GM12891 (cell line): Measurements from ENCODE around the gene MYO15A.
A peak's percentile ranks its signal among the peaks of the same experiment; 100 is the strongest.

Experiments used
- DNase-seq: peaks from one replicate; pipeline ENCODE4 v3.0.0; 2011; ENCODE audit warnings: low spot score; ENCODE audit not compliant: insufficient read length
- FAIRE-seq: peaks from 2 replicates; lab custom pipeline; 2011; peaks lifted over from hg19 to GRCh38; lab: Jason Lieb, UNC
- PAX5 ChIP-seq: IDR thresholded peaks from 2 replicates; pipeline ENCODE4 v1.6.1; 2011; ENCODE audit warnings: low read length, moderate library complexity, mild to moderate bottlenecking; ENCODE audit not compliant: insufficient read depth, severe bottlenecking
- POLR2A ChIP-seq: IDR thresholded peaks from 2 replicates; pipeline ENCODE4 v1.6.1; 2011; ENCODE audit warnings: low read depth, low read length, control low read depth
- POLR2AphosphoS5 ChIP-seq: IDR thresholded peaks from 2 replicates; pipeline ENCODE4 v1.6.1; 2011; ENCODE audit warnings: low read depth, low read length, control low read depth
- POU2F2 ChIP-seq: IDR thresholded peaks from 2 replicates; pipeline ENCODE4 v1.6.1; 2011; ENCODE audit warnings: low read depth, mild to moderate bottlenecking, control low read depth, low read length, moderate library complexity
- SPI1 ChIP-seq: IDR thresholded peaks from 2 replicates; pipeline ENCODE4 v1.6.1; 2011; ENCODE audit warnings: low read depth, low read length, control low read depth
- TAF1 ChIP-seq: IDR thresholded peaks from 2 replicates; pipeline ENCODE4 v1.6.1; 2011; ENCODE audit warnings: low read depth, low read length, control low read depth

The MYO15A gene

GRCh38 chr17:18182110-18182977 is 73.8 kb downstream of the MYO15A start:
- peak; percentile 56 for FAIRE-seq
- no peak for TF ChIP-seq PAX5
- no peak for TF ChIP-seq TAF1
- TF ChIP-seq POU2F2, result no peak
- no peak for TF ChIP-seq POLR2A
- TF ChIP-seq SPI1, result no peak
- no peak for TF ChIP-seq POLR2AphosphoS5
- DNase-seq, result no peak

GRCh38 chr17:18182978-18183333 is 74.4 kb downstream of the MYO15A start:
- DNase-seq (peak; percentile 77), FAIRE-seq (no peak)
- TF ChIP-seq POLR2AphosphoS5 (peak; percentile 57; the same call in 1 of the 2 replicates), POLR2A (peak; percentile 74), POU2F2 (no peak)

GRCh38 chr17:18183334-18184142 is 75.0 kb downstream of the MYO15A start, which contains the start of gene ALKBH5:
Gene ALKBH5, plus strand, starts transcription at chr17:18183828. Its CDS starts 416 bp downstream, at chr17:18184244.
- DNase-seq, result peak; percentile 98
- peak; percentile 99 for FAIRE-seq
- no peak for TF ChIP-seq TAF1
- no peak for TF ChIP-seq POLR2A
- TF ChIP-seq SPI1, result peak; percentile 45; the same call in 1 of the 2 replicates
- peak; percentile 22; the same call in 1 of the 2 replicates for TF ChIP-seq POLR2AphosphoS5
- no peak for TF ChIP-seq PAX5
- TF ChIP-seq POU2F2, result peak; percentile 89

- DNase-seq (peak; percentile 37), FAIRE-seq (peak; percentile 54)
- TF ChIP-seq PAX5, result no peak
- no peak for TF ChIP-seq POLR2A
- TF ChIP-seq POU2F2, result 0 out of 2 replicates have a peak, but pooled peaks have one; percentile 6
Measured at GRCh38 chr17:18184143-18185031, 75.8 kb downstream of the MYO15A start.

- no peak for DNase-seq
- no peak for TF ChIP-seq PAX5
- no peak for TF ChIP-seq POLR2AphosphoS5
- no peak for TF ChIP-seq POU2F2
- no peak for TF ChIP-seq POLR2A
- no peak for TF ChIP-seq TAF1
- no peak for TF ChIP-seq SPI1
- FAIRE-seq, result no peak
Measured at GRCh38 chr17:18185391-18185790, 76.8 kb downstream of the MYO15A start.

GRCh38 chr17:18185832-18186626 is 77.5 kb downstream of the MYO15A start:
- FAIRE-seq (no peak), DNase-seq (no peak)
- no peak for TF ChIP-seq PAX5
- no peak for TF ChIP-seq POLR2AphosphoS5
- TF ChIP-seq POU2F2, result no peak

- FAIRE-seq (no peak), DNase-seq (no peak)
- TF ChIP-seq POLR2A (no peak), PAX5 (no peak), POLR2AphosphoS5 (no peak), SPI1 (no peak), TAF1 (no peak), POU2F2 (no peak)
Measured at GRCh38 chr17:18186627-18186982, 78.0 kb downstream of the MYO15A start.

GRCh38 chr17:18187226-18187625 is 78.7 kb downstream of the MYO15A start:
- FAIRE-seq, result peak; percentile 45
- no peak for DNase-seq
- TF ChIP-seq POLR2AphosphoS5 (no peak), PAX5 (no peak), POLR2A (no peak), SPI1 (no peak), POU2F2 (no peak), TAF1 (no peak)
